Erythroblast (primary cell): ENCODE results near the gene FNDC3B.

Experiments used
- GATA1 ChIP-seq: IDR thresholded peaks from 2 replicates; pipeline ENCODE4 v1.6.1; 2011; ENCODE audit warnings: low read depth, mild to moderate bottlenecking, control low read depth, low read length, moderate library complexity
- POLR2A ChIP-seq: IDR thresholded peaks from 2 replicates; pipeline ENCODE4 v1.6.1; 2011; ENCODE audit warnings: mild to moderate bottlenecking, low read length

DNA sequence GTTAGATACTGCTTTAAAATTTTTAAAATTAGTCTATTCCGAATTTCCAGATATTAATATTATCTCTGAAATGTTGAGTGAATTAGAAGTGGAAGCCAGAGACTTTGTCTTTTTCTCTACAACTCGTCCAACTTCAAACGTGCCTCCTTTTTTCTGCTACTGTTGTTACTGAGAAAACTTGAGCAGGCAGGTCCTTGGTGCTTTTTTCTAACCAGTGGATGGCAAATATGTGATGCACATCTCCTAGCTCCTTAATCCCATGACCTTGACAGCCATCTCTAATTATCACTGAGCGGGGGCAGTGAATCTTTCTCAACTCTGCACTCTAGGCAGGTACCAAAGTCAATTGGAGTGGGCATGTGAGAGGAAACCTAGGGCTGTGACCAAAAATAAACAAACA, 50.7 kb downstream of the FNDC3B start:
- no peak for TF ChIP-seq POLR2A
- no peak for TF ChIP-seq GATA1
